IMR-90 (cell line): Measurements from ENCODE around the gene SERPINA6. TPM values are rescaled to one million over a fixed set of nuclear protein-coding genes. Genes with fewer than 3 reads are reported as not detected.
"Not testable (repeated sequence)": the region's sequence is repeated elsewhere in the genome, so short reads cannot be mapped to it uniquely, and the experiment has no call there.

Experiments used
- ATAC-seq: fragments of 200-7000 bp; cut with Tn5 transposase; 2 replicates; pipeline ENCODE4 v1.9.1; 2020; ENCODE audit warnings: low read depth, mild to moderate bottlenecking, moderate library complexity
- BruUV-seq: library from RNA; stranded (reverse); fragments of 400-500 nt; replicated peaks from 2 replicates; lab custom pipeline; 2021; lab: Mats Ljungman, UMichigan
- CTCF ChIA-PET: fragments of 300-600 bp; formaldehyde crosslinking; extraction: SDS; loops from one replicate; lab custom pipeline; 2021; ENCODE audit warnings: antibody characterized with exemption; lab: Yijun Ruan, JAX
- POLR2A ChIA-PET: fragments of 300-600 bp; sonication (Branson Sonifier 250); formaldehyde crosslinking; loops from one replicate; lab custom pipeline; 2022; ENCODE audit warnings: antibody characterized with exemption; ENCODE audit not compliant: unreplicated experiment; lab: Charles Lee
- DNase-seq: peaks from one replicate; pipeline ENCODE4 v3.0.0; 2013
- H2AFZ ChIP-seq: replicated peaks from 2 replicates; pipeline ENCODE3; 2013; ENCODE audit warnings: low read length, mild to moderate bottlenecking; ENCODE audit not compliant: poor library complexity
- H2AK5ac ChIP-seq: 2 replicates; pipeline ENCODE4 v1.6.1; 2013; ENCODE audit warnings: low read depth, low read length, inconsistent platforms
- H2AK9ac ChIP-seq: replicated peaks from 2 replicates; pipeline ENCODE3; 2013; ENCODE audit warnings: mild to moderate bottlenecking, low read depth, low read length, moderate library complexity; ENCODE audit not compliant: poor library complexity
- H2BK120ac ChIP-seq: 2 replicates; pipeline ENCODE4 v1.6.1; 2013; ENCODE audit warnings: low read depth, low read length, inconsistent platforms
- H2BK15ac ChIP-seq: 3 replicates; pipeline ENCODE4 v1.6.1; 2013; ENCODE audit warnings: low read depth, low read length, inconsistent platforms
- H2BK20ac ChIP-seq: 2 replicates; pipeline ENCODE4 v1.6.1; 2013; ENCODE audit warnings: low read depth, mild to moderate bottlenecking, inconsistent platforms, low read length, moderate library complexity
- H2BK5ac ChIP-seq: 2 replicates; pipeline ENCODE4 v1.6.1; 2013; ENCODE audit warnings: mild to moderate bottlenecking, low read depth, low read length, inconsistent platforms; ENCODE audit not compliant: poor library complexity, severe bottlenecking
- H3K14ac ChIP-seq: replicated peaks from 2 replicates; pipeline ENCODE4 v1.6.1; 2013; ENCODE audit warnings: low read depth, low read length, inconsistent platforms
- H3K18ac ChIP-seq: 2 replicates; pipeline ENCODE4 v1.6.1; 2013; ENCODE audit warnings: low read depth, low read length, control low read depth
- H3K23ac ChIP-seq: 2 replicates; pipeline ENCODE4 v1.6.1; 2013; ENCODE audit warnings: low read depth, low read length, inconsistent platforms
- H3K27ac ChIP-seq: 2 replicates; pipeline ENCODE4 v1.5.1; 2013; ENCODE audit warnings: mild to moderate bottlenecking, control low read depth, low read length; ENCODE audit not compliant: insufficient read depth
- H3K27me3 ChIP-seq: 2 replicates; pipeline ENCODE4 v1.6.1; 2013; ENCODE audit warnings: low read length; ENCODE audit not compliant: control insufficient read depth, insufficient read depth
- H3K36me3 ChIP-seq: 2 replicates; pipeline ENCODE4 v1.6.1; 2013; ENCODE audit warnings: low read length, mixed read lengths; ENCODE audit not compliant: control insufficient read depth, insufficient read depth
- H3K4ac ChIP-seq: 2 replicates; pipeline ENCODE4 v1.6.1; 2013; ENCODE audit warnings: low read depth, low read length, inconsistent platforms
- H3K4me1 ChIP-seq: 2 replicates; pipeline ENCODE4 v1.6.1; 2013; ENCODE audit warnings: low read length, mixed read lengths; ENCODE audit not compliant: control insufficient read depth, insufficient read depth
- H3K4me2 ChIP-seq: 2 replicates; pipeline ENCODE4 v1.6.1; 2013; ENCODE audit warnings: low read depth, mild to moderate bottlenecking, control low read depth, low read length, moderate library complexity
- H3K4me3 ChIP-seq: 2 replicates; pipeline ENCODE4 v1.5.1; 2013; ENCODE audit warnings: low read depth, mild to moderate bottlenecking, control low read depth, low read length, moderate library complexity; ENCODE audit not compliant: insufficient read depth
- H3K56ac ChIP-seq: 2 replicates; pipeline ENCODE4 v1.6.1; 2013; ENCODE audit warnings: low read length, inconsistent platforms; ENCODE audit not compliant: insufficient read depth; ENCODE audit errors: extremely low read depth
- H3K79me1 ChIP-seq, 2 experiments: 2 replicates each; pipeline ENCODE4 v1.6.1; 2013; ENCODE audit warnings: low read length in 2 of 2, inconsistent platforms in 1 of 2, low read depth in 1 of 2
- H3K9ac ChIP-seq: 2 replicates; pipeline ENCODE4 v1.6.1; 2013; ENCODE audit warnings: low read depth, low read length, control low read depth
- H3K9me1 ChIP-seq: 2 replicates; pipeline ENCODE4 v1.6.1; 2013; ENCODE audit warnings: low read length, inconsistent platforms; ENCODE audit not compliant: insufficient read depth
- H3K9me3 ChIP-seq: 2 replicates; pipeline ENCODE4 v1.6.1; 2013; ENCODE audit warnings: low read length; ENCODE audit not compliant: control insufficient read depth, insufficient read depth
- H4K20me1 ChIP-seq: 2 replicates; pipeline ENCODE4 v1.6.1; 2013; ENCODE audit warnings: low read length, inconsistent platforms; ENCODE audit not compliant: insufficient read depth
- H4K5ac ChIP-seq: 2 replicates; pipeline ENCODE4 v1.6.1; 2013; ENCODE audit warnings: mild to moderate bottlenecking, low read depth, low read length, control low read depth
- H4K8ac ChIP-seq, 2 experiments: 2 replicates each; pipeline ENCODE4 v1.6.1; 2013; ENCODE audit warnings: low read depth in 2 of 2, low read length in 2 of 2, control low read depth in 1 of 2, inconsistent platforms in 1 of 2
- H4K91ac ChIP-seq: 2 replicates; pipeline ENCODE4 v1.6.1; 2013; ENCODE audit warnings: low read depth, low read length, inconsistent platforms; ENCODE audit not compliant: insufficient read depth
- BHLHE40 ChIP-seq: fragments of 150-350 bp; IDR thresholded peaks from 2 replicates; pipeline ENCODE4 v1.6.1; 2016; ENCODE audit warnings: mild to moderate bottlenecking, low read depth, low read length
- CHD1 ChIP-seq: IDR thresholded peaks from 2 replicates; pipeline ENCODE4 v1.6.1; 2012; ENCODE audit warnings: low read depth, low read length, improper control_type of control experiment
- ELK1 ChIP-seq: fragments of 150-350 bp; IDR thresholded peaks from 2 replicates; pipeline ENCODE4 v1.6.1; 2016; ENCODE audit warnings: low read depth, mild to moderate bottlenecking, low read length, moderate library complexity, borderline replicate concordance
- MAZ ChIP-seq: IDR thresholded peaks from 2 replicates; pipeline ENCODE4 v1.6.1; 2012; ENCODE audit warnings: low read depth, mild to moderate bottlenecking, low read length, improper control_type of control experiment, moderate library complexity, borderline replicate concordance
- NFE2L2 ChIP-seq: fragments of 150-350 bp; IDR thresholded peaks from 2 replicates; pipeline ENCODE4 v1.6.1; 2016; ENCODE audit warnings: low read depth, mild to moderate bottlenecking, low read length
- RAD21 ChIP-seq: IDR thresholded peaks from 2 replicates; pipeline ENCODE4 v1.6.1; 2012; ENCODE audit warnings: low read length, improper control_type of control experiment
- SMC3 ChIP-seq: fragments of 150-350 bp; IDR thresholded peaks from 2 replicates; pipeline ENCODE4 v1.6.1; 2016; ENCODE audit warnings: low read depth, mild to moderate bottlenecking, antibody characterized with exemption, low read length, moderate library complexity
- WGBS, 2 experiments: methylation state at CpG; one replicate each; pipeline versions ENCODE4 v1.1.5 to v1.1.7; 2013; ENCODE audit warnings: missing lambda C conversion rate in 2 of 2; ENCODE audit not compliant: insufficient read length in 1 of 2; ENCODE audit errors: extremely low coverage in 2 of 2; 5-methylcytosine and 5-hydroxymethylcytosine counted together
- dilution Hi-C: fragments of 300-500 bp; cut with HindIII; formaldehyde crosslinking; loops from one replicate; pipeline ENCODE4 v1.14.3; 2018; ENCODE audit warnings: low sequenced_read_pairs; ENCODE audit not compliant: unreplicated experiment
- in situ Hi-C: fragments of 300-500 bp; cut with MboI; formaldehyde crosslinking; loops from 3 replicates; pipeline ENCODE4 v1.14.3; 2019; ENCODE audit warnings: low sequenced_read_pairs, inconsistent platforms, mixed read lengths
- intact Hi-C: fragments of 100-400 bp; cut with micrococcal nuclease; formaldehyde crosslinking; loops from 2 replicates; pipeline ENCODE4 v1.10.0; 2022
- polyA plus RNA-seq, 3 experiments: library from polyadenylated mRNA; depleted of rRNA; stranded (reverse); fragments of >200 nt; gene quantifications; 2 replicates each; pipeline ENCODE4 v1.2.3, GENCODE V29; 2012; ENCODE audit warnings: low replicate concordance in 1 of 3
- total RNA-seq: library from RNA; depleted of rRNA; stranded (reverse); fragments of >200 nt; gene quantifications from 2 replicates; pipeline ENCODE4 v1.2.3, GENCODE V29; 2012

The SERPINA6 gene
- total and polyA plus RNA-seq, 2 of the 4 experiments (the other 2 are of a cell fraction): not detected

- no peak overlapping the region for H2BK5ac ChIP-seq
- ATAC-seq: no peak
- WGBS, 2 experiments: no CpG with 5 or more reads among the region's 2 CpGs
- no peak overlapping the region for H3K9ac ChIP-seq
- no peak overlapping the region for H3K4me2 ChIP-seq
- no peak overlapping the region for H3K4ac ChIP-seq
- TF ChIP-seq BHLHE40 (no peak), CHD1 (no peak), SMC3 (no peak), ELK1 (no peak), NFE2L2 (no peak), MAZ (no peak), RAD21 (no peak)
- no peaks in the 10 kb centered on the region for H3K9me1 ChIP-seq
- H3K4me3 ChIP-seq: no peak overlapping the region
- intact Hi-C loops (no loop called here), dilution Hi-C loops (no loop called here), in situ Hi-C loops (no loop called here)
- H4K8ac ChIP-seq: no peak overlapping the region
- H2BK20ac ChIP-seq: no peak overlapping the region
- H3K14ac ChIP-seq: no peak overlapping the region
- H4K91ac ChIP-seq: no peak overlapping the region
- DNase-seq: no peak
- no peaks in the 10 kb centered on the region for H3K9me3 ChIP-seq
- no peak overlapping the region for H3K27ac ChIP-seq
- H2BK15ac ChIP-seq: no peak overlapping the region
- no peak overlapping the region for H3K18ac ChIP-seq
- H2BK120ac ChIP-seq: no peak overlapping the region
- POLR2A ChIA-PET: no interaction called here
- H3K23ac ChIP-seq: no peak overlapping the region
- BruUV-seq: no TSS peak
- H3K27me3 ChIP-seq: no peaks in the 10 kb centered on the region
- no peaks in the 10 kb centered on the region for H3K4me1 ChIP-seq
- H4K20me1 ChIP-seq: no peaks in the 10 kb centered on the region
- H2AK5ac ChIP-seq: no peak overlapping the region
- no peak overlapping the region for H2AFZ ChIP-seq
- CTCF ChIA-PET: interaction anchor here (0.6 kb wide), 1 partner anchor 1594 kb away, joined by 3 read pairs; no protein-coding TSS in a partner anchor
- no peak overlapping the region for H4K5ac ChIP-seq
- no peak overlapping the region for H2AK9ac ChIP-seq
- no peak overlapping the region for H3K56ac ChIP-seq
- H3K36me3 ChIP-seq: no peaks in the 10 kb centered on the region
- no peaks in the 10 kb centered on the region for H3K79me1 ChIP-seq
Measured at GRCh38 chr14:94278731-94279130, 44.4 kb downstream of the SERPINA6 start.

GRCh38 chr14:94276898-94277561, 46.1 kb downstream of the SERPINA6 start:
- H3K4me3 ChIP-seq, H2BK20ac ChIP-seq, H4K91ac ChIP-seq, H3K14ac ChIP-seq, BruUV-seq, H2AK5ac ChIP-seq, H2BK5ac ChIP-seq, H3K18ac ChIP-seq, H2AFZ ChIP-seq, intact Hi-C loops, H3K56ac ChIP-seq, H4K20me1 ChIP-seq, dilution Hi-C loops, H2BK120ac ChIP-seq, H3K9ac ChIP-seq, H3K9me1 ChIP-seq, H3K36me3 ChIP-seq, H3K9me3 ChIP-seq, H3K27me3 ChIP-seq, H3K4ac ChIP-seq, POLR2A ChIA-PET, H4K5ac ChIP-seq, H2AK9ac ChIP-seq, DNase-seq, H3K4me2 ChIP-seq, H3K27ac ChIP-seq, in situ Hi-C loops, H3K4me1 ChIP-seq, H3K23ac ChIP-seq, H4K8ac ChIP-seq, CTCF ChIA-PET, H2BK15ac ChIP-seq, ATAC-seq, H3K79me1 ChIP-seq: not testable (repeated sequence)
- 77% methylated on average over 4 of the region's 11 CpGs; no CpG with 5 or more reads in 1 of the 2 experiments for WGBS, 2 experiments
